Activated T-helper 1 cell treated with anti-CD3 and anti-CD28 coated beads, Interleukin-12 subunit alpha, Interleukin-12 subunit beta, Interleukin-2, Interleukin-4 antibody, amounts not matched to agents 30 ng/mL and 10 ng/mL and 1 ng/mL, durations not matched to agents 14 hours and 24 hours and 36 hours (primary cell): ENCODE measurements around the gene ITGA3. TPM values are rescaled to one million over a fixed set of nuclear protein-coding genes. Genes with fewer than 3 reads are reported as not detected.

Experiments used
- DNase-seq: peaks from one replicate; pipeline ENCODE4 v3.0.0; 2021; ENCODE audit warnings: low spot score
- H3K27ac Mint-ChIP-seq: one replicate; pipeline ENCODE4 v1.8.0; 2021; ENCODE audit warnings: mild to moderate bottlenecking, mixed read lengths
- H3K27me3 Mint-ChIP-seq: one replicate; pipeline ENCODE4 v1.8.0; 2022; ENCODE audit warnings: mild to moderate bottlenecking, moderate library complexity, mixed read lengths; ENCODE audit not compliant: insufficient read depth
- H3K36me3 Mint-ChIP-seq: one replicate; pipeline ENCODE4 v1.8.0; 2021; ENCODE audit warnings: low read depth, mixed read lengths
- H3K4me1 Mint-ChIP-seq: one replicate; pipeline ENCODE4 v1.8.0; 2021; ENCODE audit warnings: low read depth, mixed read lengths
- H3K4me3 Mint-ChIP-seq: one replicate; pipeline ENCODE4 v1.8.0; 2021; ENCODE audit warnings: mild to moderate bottlenecking, moderate library complexity, mixed read lengths
- H3K9me3 Mint-ChIP-seq: one replicate; pipeline ENCODE4 v1.8.0; 2021; ENCODE audit warnings: mixed read lengths
- intact Hi-C: fragments of 100-400 bp; cut with micrococcal nuclease; formaldehyde crosslinking; loops from one replicate; pipeline ENCODE4 v1.15.1; 2024
- total RNA-seq: library from RNA; stranded (reverse); gene quantifications from 2 replicates; pipeline ENCODE4 v1.2.3, GENCODE V29; 2022

The ITGA3 gene
- total RNA-seq, 1 donor from 2014 or later: 20.6 TPM

- no peak overlapping the region for H3K4me3 Mint-ChIP-seq
- peaks cover 31% of the 10 kb centered on the region for H3K4me1 Mint-ChIP-seq
- H3K9me3 Mint-ChIP-seq: no peaks in the 10 kb centered on the region
- H3K27me3 Mint-ChIP-seq: peaks cover 2% of the 10 kb centered on the region
- no peak for DNase-seq
- H3K36me3 Mint-ChIP-seq: peaks cover 6% of the 10 kb centered on the region
- no peak overlapping the region for H3K27ac Mint-ChIP-seq
- intact Hi-C loops: no loop called here
These were observed 41.5 kb downstream of the ITGA3 start for GRCh38 chr17:50097455-50097854.

DNA sequence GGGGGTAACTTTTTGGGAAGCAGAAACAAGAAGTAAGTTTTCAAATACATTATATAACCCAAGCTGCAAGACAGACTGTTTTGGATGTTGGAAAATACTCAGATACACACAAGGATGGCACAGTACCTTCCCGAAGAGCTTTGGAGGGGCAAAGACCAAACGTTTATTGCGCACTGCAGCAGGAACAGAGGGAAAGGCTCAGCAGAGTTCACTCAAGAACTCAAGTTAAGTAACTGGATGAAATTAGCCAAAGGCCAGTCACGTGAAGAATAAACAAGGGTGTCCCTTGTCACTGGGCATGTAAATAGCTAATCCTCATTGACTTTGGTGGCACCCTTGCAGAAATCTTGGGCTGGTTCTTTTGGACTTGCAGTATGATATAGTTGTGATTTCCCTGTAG lies 42.0 kb downstream of the ITGA3 start:
- Mint-ChIP-seq H3K27ac (no peak overlapping the region), H3K4me1 (peaks cover 31% of the 10 kb centered on the region), H3K9me3 (no peaks in the 10 kb centered on the region), H3K4me3 (no peak overlapping the region), H3K27me3 (peaks cover 2% of the 10 kb centered on the region), H3K36me3 (peaks cover 6% of the 10 kb centered on the region)
- DNase-seq: no peak
- intact Hi-C loops: no loop called here

DNA sequence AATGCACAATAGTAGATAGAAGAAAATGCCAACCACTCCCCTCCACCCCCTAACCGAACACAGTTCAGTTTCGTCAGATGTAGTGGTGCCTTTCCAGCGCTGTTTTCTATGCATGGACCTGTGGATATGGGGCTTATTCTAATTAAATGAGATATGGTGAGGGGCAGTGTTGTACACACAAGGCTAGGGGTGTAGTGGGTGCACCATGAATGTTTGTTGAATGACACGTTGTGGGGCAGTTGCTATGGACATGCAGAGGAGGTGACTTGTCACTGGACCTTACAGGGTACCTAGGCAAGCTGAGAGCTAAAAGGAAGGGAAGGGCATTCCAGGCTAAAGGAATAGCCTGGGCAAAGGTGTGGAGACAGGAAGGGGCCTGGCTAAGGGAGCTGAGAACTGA lies 42.7 kb downstream of the ITGA3 start:
- intact Hi-C loops: no loop called here

GRCh38 chr17:50099003-50099402 lies 43.1 kb downstream of the ITGA3 start:
- Mint-ChIP-seq H3K27me3 (peaks cover under 1% of the 10 kb centered on the region), H3K36me3 (peaks cover 6% of the 10 kb centered on the region), H3K4me1 (peaks cover 31% of the 10 kb centered on the region), H3K4me3 (no peak overlapping the region), H3K9me3 (no peaks in the 10 kb centered on the region), H3K27ac (no peak overlapping the region)
- intact Hi-C loops: no loop called here
- DNase-seq: no peak

More for the DNA sequence above, 42.7 kb downstream of the ITGA3 start:
- Mint-ChIP-seq H3K9me3 (no peaks in the 10 kb centered on the region), H3K27ac (no peak overlapping the region), H3K4me3 (no peak overlapping the region), H3K4me1 (peaks cover 31% of the 10 kb centered on the region), H3K27me3 (peaks cover 2% of the 10 kb centered on the region), H3K36me3 (peaks cover 6% of the 10 kb centered on the region)
- no peak for DNase-seq

GRCh38 chr17:50100480-50100883 lies 44.6 kb downstream of the ITGA3 start:
- peaks cover 20% of the 10 kb centered on the region for H3K4me1 Mint-ChIP-seq
- no peak overlapping the region for H3K27ac Mint-ChIP-seq

GRCh38 chr17:50100921-50101345 lies 45.0 kb downstream of the ITGA3 start:
- Mint-ChIP-seq H3K4me1 (peaks cover 15% of the 10 kb centered on the region), H3K36me3 (peaks cover 6% of the 10 kb centered on the region), H3K27ac (no peak overlapping the region), H3K27me3 (no peaks in the 10 kb centered on the region), H3K4me3 (no peak overlapping the region), H3K9me3 (no peaks in the 10 kb centered on the region)
- no peak for DNase-seq
- intact Hi-C loops: no loop called here

More at GRCh38 chr17:50100480-50100883, 44.6 kb downstream of the ITGA3 start:
- Mint-ChIP-seq H3K9me3 (no peaks in the 10 kb centered on the region), H3K27me3 (no peaks in the 10 kb centered on the region), H3K36me3 (peaks cover 6% of the 10 kb centered on the region), H3K4me3 (no peak overlapping the region)
- no peak for DNase-seq
- intact Hi-C loops: no loop called here

GRCh38 chr17:50101346-50102163 lies 45.6 kb downstream of the ITGA3 start:
- H3K4me3 Mint-ChIP-seq: no peak overlapping the region
- H3K27me3 Mint-ChIP-seq: no peaks in the 10 kb centered on the region
- H3K9me3 Mint-ChIP-seq: no peaks in the 10 kb centered on the region
- no peak overlapping the region for H3K27ac Mint-ChIP-seq
- peaks cover 6% of the 10 kb centered on the region for H3K36me3 Mint-ChIP-seq
- peaks cover 11% of the 10 kb centered on the region for H3K4me1 Mint-ChIP-seq
- DNase-seq: no peak
- intact Hi-C loops: no loop called here

DNA sequence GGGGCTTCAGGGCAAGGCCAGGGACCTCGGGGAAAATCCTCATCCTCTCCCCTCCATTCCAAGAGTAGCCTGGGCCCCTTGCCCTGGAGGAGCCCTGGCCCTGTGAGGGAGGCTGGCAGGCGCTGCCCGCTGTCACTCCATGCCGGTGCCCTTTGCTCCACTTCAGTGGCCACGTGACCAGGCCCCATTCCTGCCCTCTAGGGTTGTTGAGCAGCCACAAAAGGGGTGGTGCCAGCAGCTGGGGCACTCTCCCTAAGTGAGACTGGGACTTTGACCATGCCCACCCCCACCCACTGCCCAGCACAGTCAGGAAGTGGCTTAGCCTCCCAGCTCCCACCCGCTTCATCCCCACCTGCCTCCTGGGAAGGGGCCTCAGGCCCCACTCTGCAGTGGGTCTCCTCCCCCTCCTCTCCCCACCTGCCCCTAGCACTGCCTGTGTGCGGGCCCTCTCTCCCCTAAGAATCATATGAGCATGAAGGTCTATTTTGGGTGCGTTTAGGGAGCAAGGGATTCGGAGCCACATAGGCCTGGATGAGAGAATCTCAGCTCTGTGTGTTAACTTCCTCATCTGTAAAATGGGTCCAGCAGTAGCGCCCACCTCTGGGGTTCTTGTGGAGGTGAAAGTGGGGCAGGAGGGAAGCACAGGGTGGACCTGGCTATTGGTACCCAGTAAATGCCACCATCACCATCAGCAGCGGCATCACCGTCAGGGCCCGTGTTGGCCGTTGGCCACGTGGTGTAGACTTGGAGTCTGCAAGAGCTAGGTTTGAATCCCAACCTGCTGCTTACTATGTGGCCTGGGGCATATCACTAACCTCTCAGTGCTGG lies 46.5 kb downstream of the ITGA3 start:
- H3K36me3 Mint-ChIP-seq: peaks cover 7% of the 10 kb centered on the region
- H3K4me3 Mint-ChIP-seq: no peak overlapping the region
- no peak overlapping the region for H3K27ac Mint-ChIP-seq

GRCh38 chr17:50103252-50103651 lies 47.3 kb downstream of the ITGA3 start:
- no peaks in the 10 kb centered on the region for H3K27me3 Mint-ChIP-seq
- no peak overlapping the region for H3K27ac Mint-ChIP-seq
- peaks cover 6% of the 10 kb centered on the region for H3K36me3 Mint-ChIP-seq
- DNase-seq: no peak
- no peaks in the 10 kb centered on the region for H3K9me3 Mint-ChIP-seq
- intact Hi-C loops: no loop called here
- no peak overlapping the region for H3K4me3 Mint-ChIP-seq
- peaks cover 11% of the 10 kb centered on the region for H3K4me1 Mint-ChIP-seq

More for the DNA sequence above, 46.5 kb downstream of the ITGA3 start:
- DNase-seq: no peak
- Mint-ChIP-seq H3K27me3 (no peaks in the 10 kb centered on the region), H3K4me1 (peaks cover 11% of the 10 kb centered on the region), H3K9me3 (no peaks in the 10 kb centered on the region)
- intact Hi-C loops: no loop called here

DNA sequence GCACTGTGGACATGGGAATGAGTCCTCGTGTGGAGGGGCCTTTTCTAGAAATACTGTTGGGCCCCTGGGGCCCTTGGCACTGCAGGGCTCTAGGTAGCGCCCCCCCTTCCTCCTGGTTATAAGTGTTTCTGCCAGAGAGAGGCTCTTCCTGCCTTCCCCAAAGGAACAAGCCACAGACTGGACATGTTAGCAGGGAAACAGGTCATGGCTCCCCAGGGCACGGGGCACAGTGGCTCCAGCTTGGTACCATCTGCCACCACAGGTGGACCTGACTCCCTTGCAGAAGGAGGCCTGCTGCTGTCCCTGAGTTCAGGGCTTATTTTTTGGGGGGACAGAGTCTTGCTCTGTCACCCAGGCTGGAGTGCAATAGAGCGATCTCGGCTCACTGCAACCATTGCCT lies 48.0 kb downstream of the ITGA3 start:
- intact Hi-C loops: no loop called here
- peaks cover 4% of the 10 kb centered on the region for H3K36me3 Mint-ChIP-seq
- no peak for DNase-seq
- peaks cover 11% of the 10 kb centered on the region for H3K4me1 Mint-ChIP-seq
- no peak overlapping the region for H3K27ac Mint-ChIP-seq
- H3K27me3 Mint-ChIP-seq: peaks cover 1% of the 10 kb centered on the region
- H3K4me3 Mint-ChIP-seq: no peak overlapping the region
- H3K9me3 Mint-ChIP-seq: no peaks in the 10 kb centered on the region

DNA sequence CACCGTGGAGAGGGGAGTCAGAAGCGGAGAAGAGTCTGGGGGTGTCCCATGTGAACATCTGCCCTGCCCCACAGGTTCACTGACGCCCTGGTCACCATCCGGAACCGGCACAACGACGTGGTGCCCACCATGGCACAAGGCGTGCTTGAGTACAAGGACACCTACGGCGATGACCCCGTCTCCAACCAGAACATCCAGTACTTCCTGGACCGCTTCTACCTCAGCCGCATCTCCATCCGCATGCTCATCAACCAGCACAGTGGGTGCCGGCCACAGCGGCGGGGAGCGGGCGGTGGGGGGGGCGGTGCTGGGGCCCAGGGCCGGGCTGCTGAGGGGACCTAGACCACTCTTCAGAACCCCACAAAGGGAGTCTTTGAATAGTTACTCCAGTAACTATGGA lies 49.9 kb downstream of the ITGA3 start:
- Mint-ChIP-seq H3K27me3 (peaks cover 1% of the 10 kb centered on the region), H3K9me3 (no peaks in the 10 kb centered on the region), H3K27ac (no peak overlapping the region), H3K4me3 (no peak overlapping the region), H3K36me3 (peaks cover 4% of the 10 kb centered on the region), H3K4me1 (peaks cover under 1% of the 10 kb centered on the region)
- no peak for DNase-seq
- intact Hi-C loops: no loop called here

GRCh38 chr17:50106393-50107131 lies 50.7 kb downstream of the ITGA3 start:
- H3K4me3 Mint-ChIP-seq: no peak overlapping the region
- H3K27me3 Mint-ChIP-seq: peaks cover 1% of the 10 kb centered on the region
- no peaks in the 10 kb centered on the region for H3K4me1 Mint-ChIP-seq
- H3K36me3 Mint-ChIP-seq: peaks cover 4% of the 10 kb centered on the region
- H3K27ac Mint-ChIP-seq: no peak overlapping the region
- intact Hi-C loops: no loop called here
- DNase-seq: no peak
- H3K9me3 Mint-ChIP-seq: no peaks in the 10 kb centered on the region
